ENCODE results near the gene SDK1. TPM values are rescaled to one million over a fixed set of nuclear protein-coding genes. Genes with fewer than 3 reads are reported as not detected.

The SDK1 gene
- total RNA-seq, 2 experiments from 2014 or later, result 0.19 to 0.36 TPM

DNA sequence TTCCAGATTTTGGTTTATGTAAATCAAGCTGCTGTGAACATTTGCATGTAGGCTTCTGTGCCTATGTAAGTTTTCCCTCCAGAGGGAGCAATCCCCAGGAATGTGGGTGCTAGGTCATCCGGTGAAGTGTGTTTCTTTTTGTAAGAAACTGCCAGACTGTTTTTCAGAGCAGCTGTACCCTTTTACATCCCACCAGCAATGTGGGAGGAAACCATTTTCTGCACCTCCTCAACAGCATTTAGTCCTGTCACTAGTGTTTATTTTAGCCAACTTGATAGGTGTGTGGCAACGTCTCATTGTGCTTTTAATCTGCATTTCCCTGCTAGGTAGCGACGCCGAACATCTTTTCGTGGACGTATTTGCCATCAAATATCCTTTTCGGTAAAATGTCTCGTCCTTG is 985.3 kb downstream of the SDK1 start:
- Histone ChIP-seq H3K4me1 (ENCODE audit: insufficient read depth, low read length, poor library complexity, severe bottlenecking) (no peaks in the 10 kb centered on the region), H4K20me1 (ENCODE audit: insufficient read depth, low read length) (no peaks in the 10 kb centered on the region), H3K36me3 (ENCODE audit: insufficient read depth, low read length) (no peaks in the 10 kb centered on the region), H3K79me2 (ENCODE audit: insufficient read depth, low read depth, low read length) (no peaks in the 10 kb centered on the region), H3K4me3 (ENCODE audit: low read depth, low read length, poor library complexity, severe bottlenecking) (no peak overlapping the region), H3K9me2 (ENCODE audit: insufficient read depth, low read length) (no peaks in the 10 kb centered on the region), H2AFZ (ENCODE audit: low read length) (no peak overlapping the region), H3K27ac (ENCODE audit: low read depth, low read length, poor library complexity, severe bottlenecking) (no peak overlapping the region), H3K9me3 (ENCODE audit: low read length) (no peaks in the 10 kb centered on the region), H3K4me2 (ENCODE audit: low read length) (no peak overlapping the region)
- TF ChIP-seq, protein P1, sequence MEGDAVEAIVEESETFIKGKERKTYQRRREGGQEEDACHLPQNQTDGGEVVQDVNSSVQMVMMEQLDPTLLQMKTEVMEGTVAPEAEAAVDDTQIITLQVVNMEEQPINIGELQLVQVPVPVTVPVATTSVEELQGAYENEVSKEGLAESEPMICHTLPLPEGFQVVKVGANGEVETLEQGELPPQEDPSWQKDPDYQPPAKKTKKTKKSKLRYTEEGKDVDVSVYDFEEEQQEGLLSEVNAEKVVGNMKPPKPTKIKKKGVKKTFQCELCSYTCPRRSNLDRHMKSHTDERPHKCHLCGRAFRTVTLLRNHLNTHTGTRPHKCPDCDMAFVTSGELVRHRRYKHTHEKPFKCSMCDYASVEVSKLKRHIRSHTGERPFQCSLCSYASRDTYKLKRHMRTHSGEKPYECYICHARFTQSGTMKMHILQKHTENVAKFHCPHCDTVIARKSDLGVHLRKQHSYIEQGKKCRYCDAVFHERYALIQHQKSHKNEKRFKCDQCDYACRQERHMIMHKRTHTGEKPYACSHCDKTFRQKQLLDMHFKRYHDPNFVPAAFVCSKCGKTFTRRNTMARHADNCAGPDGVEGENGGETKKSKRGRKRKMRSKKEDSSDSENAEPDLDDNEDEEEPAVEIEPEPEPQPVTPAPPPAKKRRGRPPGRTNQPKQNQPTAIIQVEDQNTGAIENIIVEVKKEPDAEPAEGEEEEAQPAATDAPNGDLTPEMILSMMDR (conservative IDR thresholded peaks at IDR 0.05; ENCODE audit: low read length), result no peak
- no peak for TF ChIP-seq EZH2phosphoT487 (IDR thresholded peaks at IDR 0.05; ENCODE audit: borderline replicate concordance, low read depth, low read length)
- intact Hi-C loops (cut with micrococcal nuclease; ENCODE audit: unreplicated experiment), result no loop called here
- ChIA-PET CTCF (ENCODE audit: unreplicated experiment) (no interaction called here), POLR2A (interaction anchor here (1.6 kb wide), 1 partner anchor 11 kb away, joined by 3 read pairs; no protein-coding TSS in a partner anchor)
- BruUV-seq (replicated peaks), result no TSS peak
- no peak for DNase-seq (ENCODE audit: low spot score)

DNA sequence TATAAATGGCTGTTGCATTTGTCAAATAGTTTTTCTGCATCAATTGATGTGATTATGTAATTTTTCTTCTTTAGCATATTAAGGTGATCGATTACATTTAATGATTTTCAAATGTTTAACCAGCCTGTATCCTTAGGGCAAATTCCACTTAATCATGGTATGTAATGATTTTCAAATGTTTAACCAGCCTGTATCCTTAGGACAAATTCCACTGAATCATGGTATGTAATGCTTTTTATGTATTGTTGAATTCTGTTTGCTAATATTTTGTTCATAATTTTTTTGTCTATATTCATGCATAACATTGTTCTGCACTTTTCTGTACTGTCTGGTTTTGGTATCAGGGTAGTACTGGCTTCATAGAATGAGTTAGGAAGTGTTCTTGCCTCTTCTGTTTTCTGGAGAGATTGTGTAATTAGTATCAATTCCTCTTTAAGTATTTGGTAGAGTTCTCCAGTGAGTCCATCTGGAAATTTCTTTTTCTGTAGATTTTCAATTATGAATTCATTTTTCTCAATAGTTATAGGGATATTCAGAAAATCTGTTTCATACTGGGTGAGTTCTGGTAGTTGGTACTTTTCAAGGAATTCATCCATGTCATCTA is 987.8 kb downstream of the SDK1 start:
- Histone ChIP-seq H3K36me3 (ENCODE audit: insufficient read depth, low read length) (no peaks in the 10 kb centered on the region), H3K4me2 (ENCODE audit: low read length) (no peak overlapping the region), H3K4me3 (ENCODE audit: low read depth, low read length, poor library complexity, severe bottlenecking) (no peak overlapping the region), H3K79me2 (ENCODE audit: insufficient read depth, low read depth, low read length) (no peaks in the 10 kb centered on the region), H3K4me1 (ENCODE audit: insufficient read depth, low read length, poor library complexity, severe bottlenecking) (no peaks in the 10 kb centered on the region), H3K9me2 (ENCODE audit: insufficient read depth, low read length) (no peaks in the 10 kb centered on the region), H2AFZ (ENCODE audit: low read length) (no peak overlapping the region), H4K20me1 (ENCODE audit: insufficient read depth, low read length) (no peaks in the 10 kb centered on the region), H3K9me3 (ENCODE audit: low read length) (0 out of 2 replicates have a peak, but pooled peaks cover 4% of the 10 kb centered on the region), H3K27ac (ENCODE audit: low read depth, low read length, poor library complexity, severe bottlenecking) (no peak overlapping the region)
- DNase-seq (ENCODE audit: low spot score), result no peak
- intact Hi-C loops (cut with micrococcal nuclease; ENCODE audit: unreplicated experiment), result no loop called here
- no peak for TF ChIP-seq EZH2phosphoT487 (IDR thresholded peaks at IDR 0.05; ENCODE audit: borderline replicate concordance, low read depth, low read length)
- TF ChIP-seq, protein P1 (conservative IDR thresholded peaks at IDR 0.05; ENCODE audit: low read length), result no peak
- BruUV-seq (replicated peaks), result no TSS peak
- ChIA-PET POLR2A (no interaction called here), CTCF (ENCODE audit: unreplicated experiment) (no interaction called here)

DNA sequence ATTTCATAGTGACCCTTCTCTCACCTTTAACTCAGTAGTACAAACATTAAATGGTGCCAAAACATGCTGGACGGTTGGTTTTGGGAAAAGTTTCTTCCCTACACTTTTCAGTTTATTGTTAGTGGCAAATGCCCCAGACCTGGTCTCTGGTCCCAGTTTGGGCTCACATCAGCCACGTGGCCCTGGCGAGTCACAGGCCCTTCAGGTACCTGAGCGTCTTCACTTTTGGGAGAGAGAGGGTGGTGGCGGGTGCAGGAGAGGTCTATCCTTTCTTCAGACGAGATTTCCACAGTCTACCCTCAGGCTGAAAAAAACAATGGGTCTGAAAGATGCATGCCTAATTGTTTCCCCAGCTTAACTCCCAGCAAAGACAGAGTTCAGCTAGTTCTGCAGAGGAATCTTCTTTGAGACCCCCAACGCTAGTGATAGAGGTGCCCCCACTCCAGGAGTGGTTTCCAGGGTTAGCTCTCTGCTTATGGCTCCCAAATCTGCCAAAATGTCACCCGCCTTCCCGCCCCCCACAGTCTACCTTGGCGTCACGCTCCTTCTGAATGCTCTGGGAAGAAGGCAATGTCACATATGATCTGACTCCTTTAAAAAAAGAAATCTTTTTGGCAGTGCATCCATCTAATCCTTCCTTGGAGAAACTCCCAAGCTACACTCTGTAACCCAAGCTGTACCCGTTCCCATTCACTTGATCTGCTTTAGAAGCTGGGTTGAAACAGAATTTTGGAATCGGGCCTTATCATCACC is 996.3 kb downstream of the SDK1 start:
- BruUV-seq (replicated peaks), result no TSS peak
- DNase-seq (ENCODE audit: low spot score), result no peak
- Histone ChIP-seq H3K9me2 (ENCODE audit: insufficient read depth, low read length) (no peaks in the 10 kb centered on the region), H3K4me2 (ENCODE audit: low read length) (no peak overlapping the region), H4K20me1 (ENCODE audit: insufficient read depth, low read length) (no peaks in the 10 kb centered on the region), H3K4me3 (ENCODE audit: low read depth, low read length, poor library complexity, severe bottlenecking) (no peak overlapping the region), H3K9me3 (ENCODE audit: low read length) (0 out of 2 replicates have a peak, but pooled peaks cover 4% of the 10 kb centered on the region), H3K4me1 (ENCODE audit: insufficient read depth, low read length, poor library complexity, severe bottlenecking) (no peaks in the 10 kb centered on the region), H3K79me2 (ENCODE audit: insufficient read depth, low read depth, low read length) (no peaks in the 10 kb centered on the region), H3K36me3 (ENCODE audit: insufficient read depth, low read length) (no peaks in the 10 kb centered on the region), H3K27ac (ENCODE audit: low read depth, low read length, poor library complexity, severe bottlenecking) (no peak overlapping the region), H2AFZ (ENCODE audit: low read length) (no peak overlapping the region)
- intact Hi-C loops (cut with micrococcal nuclease; ENCODE audit: unreplicated experiment), result no loop called here
- CTCF ChIA-PET (ENCODE audit: unreplicated experiment), result no interaction called here
- POLR2A ChIA-PET, result interaction anchor here (1.2 kb wide), 1 partner anchor 12 kb away, joined by 3 read pairs; no protein-coding TSS in a partner anchor
- TF ChIP-seq EZH2phosphoT487 (IDR thresholded peaks at IDR 0.05; ENCODE audit: borderline replicate concordance, low read depth, low read length), result no peak
- TF ChIP-seq, protein P1 (conservative IDR thresholded peaks at IDR 0.05; ENCODE audit: low read length), result no peak

Measured in OCI-LY7 (cell line).